Stimulated activated CD4-positive, alpha-beta T cell treated with anti-CD3 and anti-CD28 coated beads, Interleukin-15, amount 100 ng/mL, for 48 hours (primary cell): ENCODE measurements around the gene CADM2.
"Not testable (repeated sequence)": the region's sequence is repeated elsewhere in the genome, so short reads cannot be mapped to it uniquely, and the experiment has no call there.

ENCODE experiments used
- DNase-seq, 2 donors: peaks; one replicate each; pipeline ENCODE4 v3.0.0-alpha.2; 2020; ENCODE audit warnings: low read depth in 2 of 2

CADM2 gene

DNA sequence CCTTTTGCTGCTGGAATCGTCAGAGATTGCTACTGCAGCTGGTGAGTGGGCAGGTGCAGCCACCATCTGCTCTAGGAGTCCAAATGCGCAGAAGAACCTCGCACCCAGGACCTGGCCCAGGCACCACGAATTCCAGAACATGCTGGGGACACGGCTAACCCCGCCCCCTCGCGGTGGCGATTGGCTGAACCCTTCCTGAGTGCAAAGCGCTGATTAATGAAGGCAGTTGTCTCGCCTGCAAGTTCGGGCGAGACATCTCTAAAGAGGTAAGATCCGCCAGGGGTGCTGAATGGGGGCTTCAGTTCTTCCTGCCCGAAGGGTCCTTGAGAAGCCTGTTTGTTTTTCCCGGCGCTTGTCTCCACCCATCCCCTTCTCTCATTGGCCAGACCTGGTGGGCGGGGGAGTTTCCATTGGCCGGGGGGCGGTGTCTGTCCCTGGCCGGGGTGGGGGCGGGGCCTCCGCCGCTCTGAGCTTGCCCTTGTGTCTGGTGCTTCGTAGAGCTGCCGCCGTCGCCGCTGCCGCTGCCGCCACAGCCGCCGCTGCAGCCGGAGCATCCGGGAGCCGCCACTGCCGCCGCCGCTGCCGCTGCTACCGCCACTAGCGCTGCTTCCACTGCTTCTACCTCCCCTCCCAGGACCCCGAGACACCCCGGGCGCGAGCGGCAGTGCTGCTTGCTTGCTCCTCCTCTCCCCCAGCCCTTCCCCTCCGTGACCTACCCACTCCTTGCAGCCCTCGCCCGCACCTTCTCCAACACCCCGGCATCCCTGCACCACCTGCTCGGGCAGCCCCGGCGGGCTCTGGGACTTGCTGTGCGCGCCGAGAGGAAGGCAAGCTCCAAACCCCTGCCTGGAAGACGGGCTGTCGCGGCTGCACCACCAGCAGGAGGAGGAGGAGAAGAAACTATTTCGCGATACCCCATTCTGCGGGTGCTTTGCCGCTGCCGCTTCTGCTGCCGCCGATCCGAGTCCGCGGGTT is at the start of gene CADM2:
Gene CADM2, plus strand, starts transcription at position 495 of the 975 bp plus-strand sequence.
- peak; percentile 42 to 54 for DNase-seq

DNA sequence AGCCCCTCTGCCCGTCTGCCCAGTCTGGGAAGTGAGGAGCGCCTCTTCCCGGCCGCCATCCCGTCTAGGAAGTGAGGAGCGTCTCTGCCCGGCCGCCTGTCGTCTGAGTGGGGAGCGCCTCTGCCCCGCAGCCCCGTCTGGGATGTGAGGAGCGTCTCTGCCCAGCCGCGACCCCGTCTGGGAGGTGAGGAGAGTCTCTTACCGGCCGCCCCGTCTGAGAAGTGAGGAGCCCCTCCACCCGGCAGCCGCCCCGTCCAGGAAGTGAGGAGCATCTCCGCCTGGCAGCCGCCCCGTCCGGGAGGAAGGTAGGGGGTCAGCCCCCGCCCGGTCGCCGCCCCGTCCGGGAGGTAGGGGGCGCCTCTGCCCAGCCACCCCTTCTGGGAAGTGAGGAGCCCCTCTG is 40.2 kb upstream of the CADM2 start:
- not testable (repeated sequence) for DNase-seq

GRCh38 chr3:84922682-84923081 is 36.1 kb upstream of the CADM2 start:
- DNase-seq, result no peak

DNA sequence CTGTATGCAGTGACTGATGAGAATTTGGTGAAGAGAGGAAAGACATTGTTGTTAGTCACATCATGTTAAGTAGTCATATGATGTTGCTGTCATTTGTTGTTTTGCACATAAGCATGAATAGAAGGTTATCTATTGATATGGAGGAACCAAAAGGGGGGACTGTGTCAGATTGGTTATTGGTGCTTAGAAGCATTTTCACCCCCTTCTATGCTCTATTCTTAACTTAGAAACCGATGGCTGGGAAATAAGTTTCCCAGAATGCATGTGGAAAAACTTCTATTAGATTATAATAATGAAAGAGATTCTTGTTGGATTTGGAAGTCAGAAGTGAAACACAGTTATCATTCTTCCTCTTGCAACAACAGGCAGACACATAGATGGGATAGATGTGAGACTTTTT is 33.2 kb upstream of the CADM2 start:
- DNase-seq, result no peak

GRCh38 chr3:84943379-84943778 is 15.4 kb upstream of the CADM2 start:
- no peak for DNase-seq

DNA sequence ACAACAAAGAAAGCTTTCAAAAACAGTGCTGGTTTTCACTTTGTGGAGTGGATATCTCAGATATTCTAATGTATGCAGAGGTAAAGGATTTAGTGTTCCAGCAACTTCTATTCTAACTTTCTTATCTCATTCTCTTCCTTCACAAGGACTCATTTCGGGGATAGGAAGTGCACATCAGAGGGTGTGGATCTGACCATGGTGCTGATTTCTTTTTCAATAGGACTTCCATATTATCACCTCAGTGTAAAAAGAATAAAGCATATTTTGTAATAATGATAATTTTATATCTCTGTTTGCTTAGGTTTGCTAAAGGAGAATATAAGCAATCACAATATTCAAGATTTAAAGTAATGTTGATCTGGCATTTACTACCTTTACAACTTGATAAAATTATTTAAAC is 12.5 kb upstream of the CADM2 start:
- no peak for DNase-seq

DNA sequence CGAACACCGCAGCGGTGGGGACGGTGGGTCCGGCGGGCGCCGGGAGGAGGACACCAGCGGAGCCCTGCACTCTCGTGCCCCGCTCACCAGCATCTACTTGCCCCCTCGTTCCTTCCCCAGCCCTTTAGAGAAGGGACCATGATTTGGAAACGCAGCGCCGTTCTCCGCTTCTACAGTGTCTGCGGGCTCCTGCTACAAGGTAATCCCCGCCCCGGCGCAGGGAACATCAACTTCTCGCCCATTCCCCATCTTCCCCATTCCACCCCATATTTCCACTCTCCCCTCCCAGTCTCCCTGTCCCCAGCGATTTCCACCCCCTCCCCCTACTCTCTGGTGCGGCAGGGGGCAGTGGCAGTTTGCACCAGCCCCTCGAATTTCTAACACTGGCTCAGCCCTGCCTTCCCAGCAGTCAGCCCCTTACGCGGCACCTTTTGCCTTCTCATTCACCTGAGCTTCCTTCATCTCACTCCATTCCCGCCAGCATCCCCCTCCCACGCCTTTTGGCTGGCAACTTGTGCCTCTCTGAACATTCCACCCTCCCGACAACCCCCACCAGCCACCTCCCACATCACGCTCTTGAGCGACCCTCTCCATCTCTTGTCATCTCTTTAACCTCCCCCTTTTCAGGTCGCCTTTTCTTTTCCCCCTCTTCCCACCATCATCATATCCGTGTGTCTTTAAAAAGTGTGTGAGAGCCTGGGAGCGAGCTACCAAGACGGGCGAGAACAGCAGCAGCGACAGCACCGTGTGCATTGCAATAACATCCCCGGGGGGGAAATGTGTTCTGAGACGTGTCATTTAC is 882 bp downstream of the CADM2 start:
- DNase-seq, result no peak

DNA sequence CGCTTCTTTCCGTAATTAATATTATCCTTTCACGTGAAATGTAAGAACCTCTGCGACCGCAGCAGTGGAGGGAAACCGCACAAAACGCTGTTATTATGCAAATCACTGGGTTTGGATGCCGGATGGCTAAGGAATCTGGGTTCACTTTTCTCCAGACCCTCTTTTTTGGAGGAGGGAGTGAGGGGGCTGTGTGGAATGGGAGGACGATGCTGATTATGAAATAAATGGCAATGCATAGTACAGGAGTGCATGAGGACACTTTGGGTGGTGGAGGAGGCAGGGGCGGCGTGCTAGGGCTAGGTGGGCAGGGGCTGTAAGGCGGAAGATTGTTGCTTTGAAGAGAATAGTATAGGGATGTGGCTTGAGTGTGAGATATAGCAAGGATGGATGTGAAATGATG is 1.8 kb downstream of the CADM2 start:
- DNase-seq, result no peak

DNA sequence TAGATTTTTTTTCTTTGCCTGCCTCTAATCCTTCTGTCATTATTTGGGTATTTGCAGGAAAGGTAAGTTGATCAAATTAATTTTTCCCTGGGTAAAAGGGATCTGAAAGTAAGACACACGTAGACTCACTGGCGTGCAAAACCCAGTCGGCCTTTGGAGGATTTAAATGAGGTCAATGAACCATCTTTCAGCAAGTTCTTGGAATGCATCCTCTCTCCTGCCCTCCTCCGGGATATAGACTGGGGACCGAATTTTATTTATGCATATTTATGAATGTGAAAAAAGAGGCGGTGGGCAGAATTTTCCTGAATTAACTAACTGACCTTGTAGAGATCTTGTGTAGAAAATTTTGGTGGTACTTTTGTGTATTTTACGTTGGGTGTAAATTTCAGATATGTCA is 2.2 kb downstream of the CADM2 start:
- DNase-seq, result no peak

GRCh38 chr3:84961521-84962255 is 2.9 kb downstream of the CADM2 start:
- DNase-seq, result no peak

DNA sequence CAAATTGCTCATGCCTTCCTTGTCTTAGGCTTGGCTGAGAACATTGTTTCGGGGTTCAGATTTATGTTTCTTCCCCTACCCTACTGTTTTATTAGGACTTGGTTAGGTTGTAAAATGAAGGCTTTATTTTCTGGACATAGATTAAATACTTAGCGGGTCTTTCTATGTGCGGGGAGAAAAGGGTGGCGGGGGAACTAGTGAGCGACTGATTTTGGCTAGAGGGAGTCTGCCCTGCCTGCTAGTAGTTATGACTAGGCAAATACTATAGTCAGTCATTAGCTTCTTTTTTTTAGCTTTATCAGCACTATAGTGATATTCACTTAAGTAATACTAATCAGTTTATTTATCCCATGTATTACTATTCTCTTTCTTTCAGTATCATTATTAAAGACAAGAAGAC is 3.6 kb downstream of the CADM2 start:
- no peak for DNase-seq

DNA sequence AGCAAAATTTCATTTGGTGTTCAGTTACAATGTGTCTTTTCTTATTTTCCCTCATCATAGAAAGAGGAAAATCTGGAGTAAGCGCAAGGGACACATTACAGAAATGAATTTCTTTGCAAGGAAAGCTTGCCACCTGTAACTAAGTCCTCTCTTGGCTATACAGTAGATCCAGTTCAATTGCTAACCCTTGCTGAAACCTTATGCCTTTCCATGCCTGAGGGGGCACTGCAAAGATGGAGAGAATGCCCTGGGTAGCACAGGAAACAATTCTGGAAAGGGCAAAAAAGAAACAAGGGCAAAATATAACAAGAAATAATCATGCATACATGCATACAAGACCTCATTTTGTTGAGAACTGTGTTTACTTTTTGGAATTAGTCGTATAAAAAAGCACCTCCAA is 4.3 kb downstream of the CADM2 start:
- no peak for DNase-seq

DNA sequence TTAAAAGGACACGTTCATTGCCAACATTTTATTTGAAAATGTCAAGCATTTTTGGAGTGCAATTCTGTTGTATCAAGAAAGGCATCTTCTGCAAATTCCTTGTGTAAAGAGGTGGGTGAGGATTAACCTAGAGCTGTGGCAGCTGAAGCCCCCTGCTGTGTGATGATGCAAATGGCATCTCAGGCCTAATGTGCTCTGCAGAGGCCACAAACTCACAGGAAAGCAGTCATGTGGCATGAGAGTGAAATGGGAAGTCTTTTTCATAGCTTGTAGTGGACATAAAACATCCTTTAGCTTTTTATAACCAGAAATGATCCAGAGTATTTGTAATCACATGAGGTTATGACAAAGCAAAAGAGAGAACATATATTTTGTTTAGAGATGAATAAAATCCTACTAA is 6.4 kb downstream of the CADM2 start:
- DNase-seq, result no peak

- DNase-seq, result no peak
Measured at GRCh38 chr3:84967767-84968581, 9.2 kb downstream of the CADM2 start.

- no peak for DNase-seq
Measured at GRCh38 chr3:84968701-84969235, 10.0 kb downstream of the CADM2 start.

GRCh38 chr3:84974347-84974746 is 15.6 kb downstream of the CADM2 start:
- DNase-seq, result no peak

DNA sequence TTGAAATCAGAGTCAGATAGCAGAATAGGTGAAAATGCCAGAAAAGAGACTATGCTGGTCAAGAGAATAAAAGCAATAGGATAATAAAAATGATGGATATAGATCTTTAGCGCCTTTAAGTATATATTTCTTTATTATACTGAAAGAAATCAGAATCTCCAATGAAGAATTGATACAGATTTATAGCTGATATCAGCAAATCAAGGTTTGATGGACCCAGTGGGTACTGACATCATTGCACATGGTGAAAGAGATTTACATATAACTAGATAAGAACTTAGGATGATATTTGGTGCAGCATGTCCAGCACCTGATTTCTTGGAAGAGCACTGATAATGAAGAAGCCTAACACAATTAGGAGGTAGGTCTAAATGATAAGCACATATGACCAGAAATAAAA is 18.2 kb downstream of the CADM2 start:
- DNase-seq, result no peak

DNA sequence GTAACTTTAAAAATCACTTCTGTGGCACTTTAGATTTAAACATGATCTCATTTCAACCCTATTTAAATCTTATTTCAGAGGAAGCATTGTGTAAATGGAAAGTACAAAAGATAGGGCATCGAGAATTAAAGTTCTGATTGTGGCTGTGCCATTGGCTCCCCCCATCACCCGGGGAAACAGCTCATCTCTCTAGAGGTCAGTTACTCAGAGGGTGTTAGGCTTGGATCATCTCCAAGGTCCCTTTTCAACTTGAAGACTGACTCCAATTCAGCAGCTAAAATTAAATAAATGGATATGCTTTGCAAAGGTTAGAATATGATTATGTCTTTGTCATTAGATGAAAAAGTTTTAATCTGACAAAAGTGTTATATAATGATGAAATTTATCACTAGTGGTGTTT is 20.1 kb downstream of the CADM2 start:
- no peak for DNase-seq

DNA sequence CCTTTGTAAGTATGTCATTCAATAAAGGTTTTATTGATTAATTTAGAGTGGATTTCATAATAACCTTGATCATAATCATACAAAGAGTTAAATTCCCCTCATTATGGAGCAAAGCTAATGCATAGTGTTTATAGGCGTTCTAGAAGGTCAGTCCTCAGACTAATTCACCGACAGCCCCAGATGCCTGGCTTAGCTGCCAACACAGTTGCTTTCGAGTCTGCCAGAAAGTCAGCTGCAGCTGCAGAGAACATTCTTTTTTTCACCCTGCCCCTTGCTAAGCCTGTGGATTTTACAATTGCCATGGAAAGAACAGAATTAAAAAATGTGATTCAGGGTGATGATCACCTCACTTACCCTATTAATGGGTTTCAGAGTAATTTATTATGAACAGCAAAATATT is 21.2 kb downstream of the CADM2 start:
- DNase-seq, result no peak

- no peak for DNase-seq
Measured at GRCh38 chr3:84980456-84980855, 21.7 kb downstream of the CADM2 start.

GRCh38 chr3:84983490-84983889 is 24.7 kb downstream of the CADM2 start:
- DNase-seq, result no peak
